ENCODE measurements around the gene NEDD8.

The NEDD8 gene

DNA sequence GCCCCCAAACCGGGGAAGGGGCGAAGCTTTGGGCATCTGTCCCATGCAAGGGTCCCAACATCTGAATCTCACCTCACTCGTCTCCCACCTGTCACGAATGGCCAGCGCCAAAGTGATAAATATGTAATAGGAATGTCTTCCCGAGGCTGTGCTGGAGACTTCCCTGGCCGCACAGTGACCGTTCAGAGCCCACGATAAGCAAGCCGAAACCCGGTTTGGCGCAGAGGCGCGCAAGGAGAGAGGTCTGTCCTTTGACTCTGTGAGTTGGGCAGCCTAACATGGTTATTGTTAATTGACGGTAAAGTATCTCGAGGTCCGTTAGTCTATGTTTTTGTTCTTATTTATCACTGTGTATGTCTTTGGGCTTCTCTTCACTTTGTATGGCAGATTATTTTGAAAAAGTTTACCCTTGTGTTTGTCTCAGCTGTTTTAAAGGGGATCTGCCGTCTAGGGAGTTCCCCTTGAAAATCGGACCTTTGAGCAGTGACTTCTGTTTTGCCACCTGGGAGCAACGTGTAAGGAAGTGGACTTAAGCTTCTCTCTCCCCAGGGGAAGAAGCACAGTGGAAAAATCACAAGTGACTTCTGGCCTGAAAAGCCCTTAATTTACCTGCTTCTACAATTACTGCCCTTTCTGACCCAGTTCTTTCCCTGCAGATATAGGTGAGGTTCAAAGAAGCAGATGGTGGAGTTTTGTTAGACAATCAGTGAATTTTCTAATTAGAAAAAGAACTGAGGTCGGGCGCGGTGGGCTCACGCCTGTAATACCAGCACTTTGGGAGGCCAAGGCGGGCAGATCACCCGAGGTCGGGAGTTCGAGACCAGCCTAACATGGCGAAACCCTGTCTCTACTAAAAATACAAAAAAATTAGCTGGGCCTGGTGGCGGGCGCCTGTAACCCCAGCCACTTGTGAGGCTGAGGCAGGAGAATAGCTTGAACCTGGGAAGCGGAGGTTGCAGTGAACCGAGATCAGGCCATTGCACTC is 35.8 kb downstream of the NEDD8 start:
- DNase-seq (ENCODE audit: low spot score) = peak; percentile 56

DNA sequence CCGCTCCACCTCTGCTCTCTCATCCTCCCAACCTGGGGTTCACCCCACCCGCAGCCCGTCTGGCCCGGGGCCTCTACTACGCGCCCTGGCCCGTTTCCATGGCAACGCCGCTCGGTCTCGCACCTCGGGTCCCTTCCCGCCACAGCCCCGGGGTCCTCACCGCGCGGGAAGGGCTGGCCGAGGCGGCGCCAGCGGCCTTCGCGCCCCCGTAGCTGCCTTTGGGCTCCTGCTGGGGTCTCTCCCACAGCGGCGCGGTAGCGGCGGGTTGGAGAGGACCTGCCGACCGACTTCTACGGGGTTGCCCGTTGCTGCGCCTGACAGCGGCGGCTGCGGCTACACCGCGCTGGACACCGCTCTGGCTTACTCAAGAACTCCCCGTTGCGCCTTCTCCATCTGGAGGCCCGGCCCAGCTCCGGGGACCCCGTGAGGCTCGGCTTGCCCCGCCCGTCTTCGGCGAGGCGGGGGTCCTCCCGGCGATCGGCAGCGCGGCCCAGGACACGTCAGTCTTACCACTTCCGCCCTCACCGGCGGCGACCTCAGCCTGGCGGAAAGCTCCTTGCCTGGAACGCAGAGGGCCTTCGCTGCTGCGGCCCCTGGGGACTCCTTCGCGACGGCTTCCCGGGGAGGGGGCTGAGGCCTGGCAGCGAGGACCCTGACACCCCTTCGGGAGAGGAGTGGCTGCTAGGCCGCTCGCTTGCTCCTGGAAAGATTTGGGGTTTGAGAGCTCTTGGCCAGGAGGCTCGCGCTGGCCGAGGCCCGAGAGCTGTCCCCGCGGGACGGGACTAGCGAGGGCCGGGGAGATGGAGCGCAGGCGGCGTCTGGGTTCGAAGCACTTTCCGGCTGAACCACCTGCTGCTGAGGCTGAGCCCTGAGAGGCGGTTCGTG is 36.7 kb downstream of the NEDD8 start, which contains the start of gene TM9SF1:
Gene TM9SF1, minus strand, starts transcription at position 256 of the 885 bp plus-strand sequence. CDS start 422 bp downstream, outside the sequence.
- DNase-seq (ENCODE audit: low spot score) = peak; percentile 90

DNA sequence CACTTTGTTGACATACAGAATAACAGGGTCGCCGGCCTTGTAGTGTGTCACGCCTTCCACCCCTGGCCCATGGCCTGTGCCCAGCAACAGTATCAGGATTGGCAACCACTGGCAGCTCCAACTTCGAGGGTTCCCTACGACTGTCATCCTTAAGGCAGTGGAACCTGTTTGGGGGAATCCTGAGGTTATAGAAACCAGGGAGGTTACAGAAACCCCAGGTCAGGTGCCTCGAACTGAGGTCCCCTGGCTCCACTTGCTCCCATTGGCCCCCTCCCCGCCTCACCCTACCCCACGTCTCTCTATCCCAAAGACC is 37.3 kb downstream of the NEDD8 start:
- DNase-seq (ENCODE audit: low spot score) = no peak

DNA sequence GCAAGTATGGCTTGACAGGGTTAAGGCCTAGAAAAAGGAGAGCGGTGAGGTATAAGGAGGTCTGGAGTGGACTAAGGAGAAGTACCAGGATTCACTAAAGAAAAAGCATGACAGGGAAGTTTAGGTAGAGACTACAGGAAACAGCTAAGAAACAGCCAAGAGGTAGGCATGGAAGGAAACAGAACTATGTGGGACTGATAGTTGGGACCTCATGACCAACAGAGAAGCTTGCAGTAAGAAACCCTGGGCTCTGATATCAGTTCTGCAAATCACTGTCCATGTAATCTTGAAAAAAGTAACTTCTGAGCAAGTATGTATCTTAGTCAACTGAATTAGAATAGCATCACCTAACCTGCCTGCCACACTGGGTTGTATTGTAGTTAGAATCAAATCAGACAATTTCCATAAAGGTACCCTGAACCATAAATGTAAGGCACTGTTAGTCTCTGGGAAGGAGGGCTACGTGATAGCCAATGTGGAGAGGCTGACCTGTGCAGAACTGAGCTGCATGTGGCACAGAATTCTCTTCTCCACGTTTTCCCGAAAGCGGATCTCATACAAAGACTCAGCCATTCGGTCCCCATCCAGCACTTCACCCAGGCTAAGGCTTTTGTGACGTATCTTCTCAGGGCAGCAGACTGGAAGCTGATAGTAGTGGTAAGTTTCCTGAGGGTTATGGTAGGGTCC is 37.8 kb downstream of the NEDD8 start:
- no peak for DNase-seq (ENCODE audit: low spot score)

DNA sequence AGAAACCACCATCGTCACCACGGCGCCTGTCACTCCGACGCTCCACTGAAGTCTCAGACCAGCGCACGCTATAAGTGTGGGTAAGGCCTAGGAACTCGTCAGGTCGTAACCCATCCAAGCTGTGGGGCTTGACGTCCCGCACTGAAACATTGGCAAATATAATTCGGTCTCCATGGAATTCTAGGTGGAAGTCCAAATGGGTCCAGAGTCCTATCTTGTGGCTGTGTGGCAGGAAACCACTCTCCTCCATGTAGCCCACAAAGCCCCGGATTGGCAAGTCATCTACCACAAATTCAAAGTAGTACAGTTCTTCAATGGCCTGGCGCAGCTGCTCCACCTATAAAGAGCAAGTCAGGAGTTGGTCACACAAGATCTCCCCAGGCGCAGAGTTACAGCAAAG is 39.2 kb downstream of the NEDD8 start:
- no peak for DNase-seq (ENCODE audit: low spot score)

DNA sequence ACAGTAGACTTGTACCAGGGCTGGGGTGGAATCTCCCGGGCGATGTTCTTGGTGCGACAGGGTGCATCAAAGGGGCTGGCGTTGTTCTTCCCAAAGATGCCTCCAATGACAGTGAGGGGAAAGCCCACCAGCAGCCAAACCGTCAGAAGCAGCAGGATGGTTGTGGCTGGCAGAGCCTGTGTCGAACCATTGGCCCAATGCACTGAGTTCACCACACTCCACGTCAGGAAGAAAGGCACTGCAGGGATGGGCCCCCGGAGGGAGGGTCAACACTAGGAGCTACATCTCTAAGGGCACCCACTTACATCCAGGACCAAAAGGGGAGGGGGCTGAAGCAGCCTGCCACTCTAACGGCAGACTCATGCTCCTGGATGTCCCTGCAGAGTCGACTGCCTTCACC is 41.8 kb downstream of the NEDD8 start:
- no peak for DNase-seq (ENCODE audit: low spot score)

DNA sequence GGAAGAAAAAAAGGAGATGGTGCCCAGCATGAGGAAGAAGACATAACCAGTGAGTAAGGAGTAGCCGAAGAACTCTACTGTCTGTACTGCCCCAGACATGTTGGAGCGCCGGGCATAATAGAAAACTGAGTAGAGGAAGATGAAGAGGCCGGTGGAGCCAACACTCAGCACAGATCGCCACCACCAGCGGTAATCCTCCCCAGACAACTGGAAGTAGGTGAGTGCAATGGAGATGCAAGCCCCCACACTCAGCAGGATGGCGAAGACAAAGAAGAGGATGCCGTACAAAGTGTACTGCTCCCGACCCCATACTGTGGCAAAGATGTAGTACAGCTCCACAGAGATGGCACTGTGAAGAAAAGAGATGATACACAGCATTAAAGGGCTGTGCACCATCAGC is 42.7 kb downstream of the NEDD8 start:
- no peak for DNase-seq (ENCODE audit: low spot score)

DNA sequence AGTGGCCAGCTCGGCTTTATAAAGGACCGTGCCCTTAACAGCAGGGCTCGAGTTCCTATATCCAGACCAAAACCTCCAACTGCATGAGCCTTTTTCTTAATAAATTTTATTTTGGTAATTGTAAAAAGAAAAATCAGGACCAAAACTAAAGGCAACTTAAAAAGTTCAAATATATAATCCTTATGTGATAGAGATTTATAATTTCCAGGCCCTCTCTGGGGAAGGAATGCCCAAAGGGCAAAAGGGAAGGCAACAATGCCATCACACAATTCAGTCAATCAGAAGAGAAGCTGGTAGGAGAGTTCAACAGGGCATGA is 43.1 kb downstream of the NEDD8 start:
- no peak for DNase-seq (ENCODE audit: low spot score)

DNA sequence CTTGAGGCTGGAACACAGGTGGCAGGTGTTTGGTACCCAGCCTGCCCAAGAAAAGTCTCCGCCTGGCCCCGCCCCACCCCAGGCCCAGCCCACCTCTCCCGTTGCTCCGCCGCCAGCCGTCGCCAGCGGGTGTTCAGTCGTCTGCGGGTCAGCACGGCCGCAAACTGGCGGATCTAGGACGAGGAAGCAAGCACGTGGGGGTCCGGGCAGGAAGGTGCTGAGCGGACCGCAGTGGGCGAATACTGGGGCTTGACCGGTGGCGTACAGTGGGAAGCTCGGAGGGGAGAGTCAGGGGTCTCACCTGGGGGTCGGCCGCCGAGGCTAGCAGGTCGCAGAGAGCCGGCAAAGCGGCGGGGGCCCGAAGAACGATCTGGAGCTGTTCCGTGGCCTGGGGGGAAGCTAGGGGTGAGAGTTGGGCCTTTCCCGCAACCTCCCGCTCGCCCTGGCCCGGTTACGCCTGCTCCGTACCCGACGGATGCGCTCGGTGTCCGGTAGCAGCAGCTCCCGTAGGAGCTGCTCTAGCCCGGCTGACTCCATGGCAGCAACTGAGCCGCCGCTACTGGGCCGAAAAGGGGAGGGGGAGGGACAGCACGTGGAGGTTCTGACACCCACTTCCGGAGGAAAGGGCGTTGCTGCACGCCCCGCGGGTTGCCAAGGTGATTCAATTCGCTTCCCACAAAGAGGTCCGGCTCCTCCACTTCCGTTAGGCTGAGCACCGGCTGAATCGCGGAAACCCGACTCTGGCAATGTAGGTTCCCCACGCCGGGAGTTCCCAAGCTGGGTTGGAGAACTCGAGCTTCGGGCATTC is 43.7 kb downstream of the NEDD8 start, which contains the start of gene IPO4:
Gene IPO4, minus strand, starts transcription at position 566 of the 808 bp plus-strand sequence. Its CDS starts 29 bp downstream, at position 537.
- DNase-seq (ENCODE audit: low spot score) = peak; percentile 94

DNA sequence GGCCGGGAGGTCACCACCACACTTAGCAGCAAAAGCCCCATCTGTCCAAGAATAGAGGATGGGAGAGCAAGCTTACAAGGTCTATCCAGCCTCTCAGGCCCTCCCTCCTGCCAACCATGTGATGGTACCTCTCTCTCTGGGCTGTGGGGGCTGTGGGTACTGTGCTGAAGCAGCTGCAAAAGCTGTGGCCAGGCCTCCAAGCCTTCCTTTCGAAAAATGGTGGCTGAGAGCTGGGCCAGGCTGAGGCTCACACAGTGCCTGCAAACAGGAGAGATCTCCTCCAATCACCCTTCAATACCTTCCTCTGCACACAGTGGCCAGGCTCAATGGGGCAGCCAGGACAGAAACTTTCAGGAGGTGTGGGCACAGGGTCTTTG is 44.6 kb downstream of the NEDD8 start:
- no peak for DNase-seq (ENCODE audit: low spot score)

DNA sequence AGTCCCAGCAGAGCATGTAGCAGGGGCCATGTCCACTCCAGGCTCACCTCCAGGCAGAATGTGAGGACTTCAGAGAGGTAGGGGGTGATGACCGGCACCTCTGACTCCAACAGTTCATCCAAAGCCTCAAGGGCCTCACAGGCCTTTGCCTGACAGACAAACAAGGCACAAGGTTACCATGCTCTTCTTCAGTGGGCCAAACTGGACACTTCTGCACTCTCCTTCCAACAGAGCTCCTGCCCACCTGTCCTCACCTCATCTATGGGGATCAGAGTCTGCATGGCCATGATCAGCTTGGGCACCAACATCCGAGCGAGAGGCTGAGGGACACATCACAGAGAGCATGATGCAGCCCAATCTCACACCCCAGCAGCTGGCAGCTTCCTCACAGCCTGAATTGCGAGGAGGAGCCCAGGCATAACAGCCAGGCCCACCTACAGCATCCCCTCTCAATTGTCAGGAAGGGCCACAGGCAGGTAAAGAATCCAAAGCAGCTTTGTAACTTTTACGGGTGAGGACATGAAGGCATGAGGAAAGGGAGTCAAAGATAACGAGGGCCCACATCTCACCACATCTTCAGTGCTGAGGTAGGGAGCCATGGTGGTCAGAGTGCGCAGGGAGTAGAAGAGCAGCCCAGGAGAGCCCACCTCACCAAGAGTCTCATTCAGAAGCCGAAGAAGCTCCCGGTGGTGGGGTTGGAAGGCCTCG is 45.2 kb downstream of the NEDD8 start:
- DNase-seq (ENCODE audit: low spot score) = no peak

DNA sequence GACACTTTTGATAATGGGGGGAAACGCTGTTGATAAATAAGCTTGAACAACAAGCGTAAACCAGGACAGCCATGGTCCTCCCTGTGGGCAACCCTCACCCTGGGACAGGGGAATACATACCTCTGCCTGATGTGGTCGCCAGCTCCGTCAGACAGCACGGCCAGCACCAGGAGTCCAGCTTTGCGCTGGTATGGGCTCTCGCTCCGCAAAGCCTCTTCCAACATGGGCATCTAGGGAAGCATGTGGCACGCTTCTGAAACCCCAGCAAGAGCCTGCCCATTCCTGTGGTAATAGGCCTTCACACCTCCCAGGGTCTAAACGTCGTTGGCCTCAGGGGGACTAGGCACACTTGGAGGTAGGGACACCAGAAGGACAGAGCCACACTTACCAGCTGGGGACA is 46.4 kb downstream of the NEDD8 start:
- DNase-seq (ENCODE audit: low spot score) = no peak

DNA sequence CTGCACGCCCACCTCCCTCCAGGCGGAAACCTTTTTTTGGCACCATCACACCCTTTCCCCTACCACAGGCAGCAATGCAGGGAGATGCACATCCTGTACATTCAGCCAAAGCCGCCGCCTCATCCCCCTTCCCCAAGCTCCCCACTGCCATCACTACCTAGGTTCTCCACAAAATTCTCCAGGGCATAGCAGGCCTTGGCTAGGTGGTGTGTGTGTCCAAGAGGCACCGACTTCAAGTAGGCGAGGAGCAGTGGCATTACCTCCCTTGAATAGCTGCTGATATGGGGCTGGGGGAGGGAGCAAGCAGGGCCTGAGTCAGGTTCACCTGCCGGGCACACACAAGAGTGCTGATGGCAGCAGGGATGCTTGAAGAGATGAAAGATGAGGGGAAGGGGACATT is 47.1 kb downstream of the NEDD8 start:
- DNase-seq (ENCODE audit: low spot score) = no peak

DNA sequence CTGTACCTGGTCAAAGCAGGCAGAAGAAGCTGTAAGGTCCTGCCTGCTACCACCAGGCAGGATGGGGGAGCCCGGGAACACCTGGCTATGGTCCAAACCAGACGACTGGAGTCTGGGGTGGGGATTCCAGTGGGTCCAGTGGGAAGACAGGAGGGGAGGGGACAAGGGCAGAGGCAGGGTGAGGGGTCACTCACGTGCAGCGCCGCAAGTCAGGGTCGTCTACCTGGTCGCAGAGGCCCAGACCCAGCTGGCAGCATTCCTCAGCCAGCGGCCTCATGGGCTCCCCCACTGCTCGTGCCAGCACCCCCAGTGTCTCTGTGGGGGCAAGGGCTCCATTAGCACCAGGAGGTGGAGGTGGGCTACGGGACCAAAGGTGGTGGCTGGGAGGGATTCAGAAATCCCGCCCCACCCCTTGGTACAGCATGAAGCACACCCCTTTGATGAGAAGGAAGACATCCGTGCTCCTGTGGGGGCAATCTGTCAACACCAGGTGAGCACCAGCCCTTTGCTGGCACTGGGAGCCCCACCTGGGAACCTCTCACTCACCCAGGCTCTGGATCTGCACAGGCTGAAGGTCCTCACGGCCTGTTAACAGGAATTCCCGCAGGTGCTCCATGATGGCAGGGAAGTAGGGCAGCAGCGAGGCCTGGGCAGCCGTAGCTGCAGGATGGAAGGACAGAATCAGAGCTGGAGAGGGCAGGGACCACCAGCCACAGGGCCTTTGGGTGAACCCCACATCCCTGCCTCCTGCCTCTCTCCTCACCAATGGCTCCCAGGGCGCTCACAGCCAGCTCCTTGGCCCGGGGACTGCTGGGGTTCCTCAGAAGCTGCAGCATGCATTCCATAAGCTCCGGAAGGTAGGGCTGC is 47.8 kb downstream of the NEDD8 start:
- no peak for DNase-seq (ENCODE audit: low spot score)

DNA sequence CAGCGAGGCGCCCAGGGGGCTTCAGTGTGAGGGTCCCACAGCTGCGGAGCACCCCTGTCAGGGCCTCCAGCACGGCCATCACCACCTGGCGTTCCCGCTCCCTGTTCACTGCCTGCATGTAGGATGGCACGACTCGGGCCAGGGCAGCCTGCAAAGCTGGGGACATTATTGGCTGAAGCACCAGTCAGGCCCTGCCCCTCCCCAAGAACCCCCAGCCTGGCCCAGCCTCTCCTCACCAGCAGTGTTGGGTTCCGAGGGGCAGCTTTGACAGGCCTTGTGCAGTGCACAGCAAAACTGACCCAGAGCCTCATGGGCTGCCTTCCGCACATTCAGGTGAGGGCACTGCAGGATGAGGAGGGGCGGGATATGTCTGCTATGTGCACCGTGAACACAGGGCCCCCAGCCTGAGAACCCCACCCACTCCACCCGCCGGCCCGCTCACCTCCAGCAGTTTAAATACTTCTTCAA is 49.1 kb downstream of the NEDD8 start:
- DNase-seq (ENCODE audit: low spot score) = no peak

DNA sequence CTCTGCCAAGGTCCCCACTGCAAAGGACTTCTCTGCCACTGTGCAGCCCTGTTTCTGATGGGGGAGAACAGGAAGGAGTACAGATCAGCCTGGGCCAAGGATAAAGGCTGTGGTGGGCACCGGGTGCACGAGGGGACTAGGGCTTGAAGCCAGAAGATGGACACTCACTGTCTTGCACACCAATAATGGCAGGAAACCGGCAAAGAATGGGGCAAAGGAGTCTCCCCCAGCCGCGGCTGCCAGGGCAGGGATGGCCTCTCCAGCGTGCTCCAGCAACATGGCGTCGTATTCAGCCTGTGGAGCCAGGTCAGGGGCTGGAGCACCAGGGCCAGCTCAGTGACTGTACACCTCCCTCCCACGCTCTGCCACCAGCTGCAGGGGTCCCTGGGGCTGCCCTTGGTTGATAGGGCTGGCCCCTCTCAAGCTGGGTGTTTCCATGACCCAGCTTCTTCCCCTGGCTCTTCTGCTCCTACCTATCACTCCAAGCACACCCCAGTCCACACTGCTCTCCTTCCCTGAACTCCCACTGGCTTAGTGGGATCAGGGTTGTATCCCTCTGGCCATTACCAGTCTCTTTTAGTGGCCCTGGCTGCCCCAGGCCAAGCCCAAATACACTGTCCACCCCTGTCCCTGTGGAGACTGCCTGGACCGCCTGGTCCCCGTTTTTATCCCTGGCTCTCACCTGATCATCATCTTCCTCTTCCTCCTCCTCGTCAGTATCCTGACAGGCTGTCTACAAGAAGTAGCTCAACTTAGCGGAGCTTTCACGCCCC is 49.9 kb downstream of the NEDD8 start:
- no peak for DNase-seq (ENCODE audit: low spot score)

DNA sequence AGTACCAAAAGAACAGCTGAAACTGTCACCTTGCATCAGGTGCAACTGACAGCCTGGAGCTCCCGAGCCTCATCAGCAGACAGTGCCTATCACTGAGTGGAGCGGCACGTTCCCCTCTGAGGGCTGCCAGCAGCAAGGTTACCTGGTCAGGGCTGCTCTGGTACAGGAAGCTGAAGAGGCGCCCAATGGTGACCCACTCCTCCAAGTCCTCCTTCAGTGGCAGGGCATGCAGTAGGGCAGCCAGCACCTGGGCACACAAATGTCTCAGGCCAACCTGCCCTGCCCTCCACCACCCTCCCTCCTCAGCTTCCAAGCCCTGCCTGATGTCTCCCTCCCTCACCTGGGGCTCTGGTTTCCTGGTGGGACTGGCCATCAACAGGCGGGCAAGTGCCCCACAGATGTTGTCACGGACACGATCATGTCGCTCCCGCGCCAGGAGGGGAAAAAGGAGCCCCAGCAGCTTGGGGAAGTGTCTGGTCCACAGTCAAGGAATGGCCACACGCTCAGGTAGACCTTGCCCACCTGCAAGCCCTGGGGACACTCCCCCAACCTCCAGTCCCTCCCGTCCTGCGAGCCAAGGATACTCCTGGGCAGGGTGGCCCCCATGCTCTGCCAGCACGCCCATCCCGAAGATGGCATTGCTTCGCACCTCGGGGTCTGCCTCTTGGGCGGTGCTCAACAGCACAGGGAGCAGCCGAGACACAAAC is 50.6 kb downstream of the NEDD8 start:
- no peak for DNase-seq (ENCODE audit: low spot score)
